HepG2 (cell line): ENCODE data around the gene B4GALT1. TPM values are rescaled to one million over a fixed set of nuclear protein-coding genes. Genes with fewer than 3 reads are reported as not detected.

Source experiments
- ATAC-seq: fragments of 200-7000 bp; cut with Tn5 transposase; 3 replicates; pipeline ENCODE4 v1.9.1; 2020; ENCODE audit warnings: mild to moderate bottlenecking, moderate library complexity
- BruUV-seq: library from RNA; stranded (reverse); fragments of 400-500 nt; replicated peaks from 2 replicates; lab custom pipeline; 2021; lab: Mats Ljungman, UMichigan
- CTCF ChIA-PET: fragments of 300-600 bp; formaldehyde crosslinking; extraction: SDS; loops from one replicate; lab custom pipeline; 2021; ENCODE audit warnings: low total read pairs, inconsistent platforms, low intra/inter-chr PET ratio; lab: Yijun Ruan, JAX
- POLR2A ChIA-PET: fragments of 350-600 bp; sonication (Branson Sonifier 250); formaldehyde crosslinking; loops from one replicate; lab custom pipeline; 2020; ENCODE audit warnings: antibody characterized with exemption, inconsistent platforms; lab: Yijun Ruan, JAX
- DNase-seq: peaks from one replicate; pipeline ENCODE4 v3.0.0-alpha.2; 2015; ENCODE audit warnings: low spot score
- FAIRE-seq: peaks from 3 replicates; lab custom pipeline; 2011; peaks lifted over from hg19 to GRCh38; lab: Jason Lieb, UNC
- H2AFZ ChIP-seq: one replicate; pipeline ENCODE4 v1.6.1; 2011; ENCODE audit warnings: low read length, inconsistent platforms
- H3K27ac ChIP-seq: fragments of 300-600 bp; 3 replicates; pipeline ENCODE4 v1.8.0; 2011; ENCODE audit warnings: mixed run types, mild to moderate bottlenecking, mixed read lengths, low read length, inconsistent platforms; ENCODE audit not compliant: insufficient read depth; ENCODE audit errors: extremely low read length
- H3K27me3 ChIP-seq, 2 experiments: fragments of 200-600 bp in 1 of 2; 2 replicates in 1 of 2; 3 replicates in 1 of 2; pipeline versions ENCODE4 v1.6.0 to v1.8.0; 2011; ENCODE audit warnings: low read length in 2 of 2, mild to moderate bottlenecking in 2 of 2, moderate library complexity in 2 of 2, inconsistent platforms in 1 of 2; ENCODE audit not compliant: insufficient read depth in 2 of 2, control insufficient read depth in 1 of 2
- H3K36me3 ChIP-seq, 2 experiments: fragments of 200-600 bp in 1 of 2; replicated peaks in 1 of 2; 2 replicates in 1 of 2; 3 replicates in 1 of 2; pipeline versions ENCODE4 v1.5.1 to v1.8.0; 2011; ENCODE audit warnings: low read length in 2 of 2, inconsistent platforms in 1 of 2; ENCODE audit not compliant: insufficient read depth in 2 of 2, control insufficient read depth in 1 of 2
- H3K4me1 ChIP-seq: 2 replicates; pipeline ENCODE4 v1.5.1; 2012; ENCODE audit warnings: low read length, inconsistent platforms; ENCODE audit not compliant: insufficient read depth
- H3K4me2 ChIP-seq: 2 replicates; pipeline ENCODE4 v1.6.0; 2011; ENCODE audit warnings: low read depth, low read length, inconsistent platforms
- H3K4me3 ChIP-seq, 3 experiments: fragments of 200-600 bp in 1 of 3; sonication (generic), shearing (Covaris generic) in 1 of 3; replicated peaks in 1 of 3; 2 replicates each; pipeline ENCODE4 v1.5.1; 2011 to 2016; ENCODE audit warnings: low read length in 3 of 3, inconsistent platforms in 2 of 3, low read depth in 2 of 3, mild to moderate bottlenecking in 2 of 3, control low read depth in 1 of 3, mixed read lengths in 1 of 3; ENCODE audit not compliant: insufficient read depth in 1 of 3
- H3K79me2 ChIP-seq: one replicate; pipeline ENCODE4 v1.6.1; 2011; ENCODE audit warnings: low read length, inconsistent platforms; ENCODE audit not compliant: insufficient read depth
- H3K9ac ChIP-seq: 2 replicates; pipeline ENCODE4 v1.6.0; 2011; ENCODE audit warnings: mild to moderate bottlenecking, low read depth, low read length, inconsistent platforms; ENCODE audit not compliant: insufficient read depth
- H3K9me3 ChIP-seq: 2 replicates; pipeline ENCODE4 v1.5.1; 2012; ENCODE audit warnings: mild to moderate bottlenecking, low read length
- H4K20me1 ChIP-seq: 2 replicates; pipeline ENCODE4 v1.6.0; 2011; ENCODE audit warnings: inconsistent platforms, mild to moderate bottlenecking, low read length, moderate library complexity; ENCODE audit not compliant: insufficient read depth
- GABPA ChIP-seq, 2 experiments: IDR thresholded peaks; 2 replicates each; pipeline ENCODE4 v1.6.1; 2011 to 2016; ENCODE audit warnings: low read depth in 2 of 2, low read length in 1 of 2, missing biosample characterization in 1 of 2, missing genetic modification characterization in 1 of 2
- WGBS: methylation state at CpG from one replicate; pipeline ENCODE4 v1.1.6; 2017; ENCODE audit warnings: low lambda C conversion rate; 5-methylcytosine and 5-hydroxymethylcytosine counted together
- in situ Hi-C: cut with HindIII; loops from 2 replicates; pipeline ENCODE4 v1.10.0; 2017; ENCODE audit warnings: low pct_unique_long_range_greater_than_20kb; ENCODE audit not compliant: extremely low pct_ligation_motif_present
- intact Hi-C: fragments of 100-400 bp; cut with micrococcal nuclease; formaldehyde crosslinking; loops from one replicate; pipeline ENCODE4 v1.10.0; 2022; ENCODE audit not compliant: unreplicated experiment
- polyA plus RNA-seq, 8 experiments: library from polyadenylated mRNA; depleted of rRNA in 3 of 8; stranded (reverse) in 7 of 8; unstranded in 1 of 8; fragments of >200 nt; fragmentation: Illumina TruSeq in 4 of 8; extraction: Trizol in 4 of 8; gene quantifications; 2 replicates each; pipeline versions ENCODE4 v1.2.1 to v1.2.3, GENCODE V29; 2011 to 2016; ENCODE audit warnings: low read depth in 4 of 8, missing spikeins in 1 of 8, mixed read lengths in 1 of 8; ENCODE audit not compliant: insufficient read depth in 1 of 8
- small RNA-seq, 3 experiments: library from RNA; depleted of rRNA; stranded (forward); fragments of <200 nt; gene quantifications; one replicate each; pipeline ENCODE3, GENCODE V24; 2012; ENCODE audit warnings: low read depth in 2 of 3, low replicate concordance in 1 of 3; ENCODE audit not compliant: insufficient read length in 3 of 3, insufficient read depth in 2 of 3
- total RNA-seq, 5 experiments: library from RNA; depleted of rRNA; stranded (reverse); fragments of >200 nt; fragmentation: Illumina TruSeq; extraction: Trizol; gene quantifications; 2 replicates each; pipeline ENCODE4 v1.2.3, GENCODE V29; 2016; ENCODE audit warnings: low read depth in 1 of 5

The B4GALT1 gene
- total and polyA plus RNA-seq, 2 of the 13 experiments (the other 11 are each of a cell fraction or from before 2014, with no cell fraction given), result 15.7 to 33.5 TPM

DNA sequence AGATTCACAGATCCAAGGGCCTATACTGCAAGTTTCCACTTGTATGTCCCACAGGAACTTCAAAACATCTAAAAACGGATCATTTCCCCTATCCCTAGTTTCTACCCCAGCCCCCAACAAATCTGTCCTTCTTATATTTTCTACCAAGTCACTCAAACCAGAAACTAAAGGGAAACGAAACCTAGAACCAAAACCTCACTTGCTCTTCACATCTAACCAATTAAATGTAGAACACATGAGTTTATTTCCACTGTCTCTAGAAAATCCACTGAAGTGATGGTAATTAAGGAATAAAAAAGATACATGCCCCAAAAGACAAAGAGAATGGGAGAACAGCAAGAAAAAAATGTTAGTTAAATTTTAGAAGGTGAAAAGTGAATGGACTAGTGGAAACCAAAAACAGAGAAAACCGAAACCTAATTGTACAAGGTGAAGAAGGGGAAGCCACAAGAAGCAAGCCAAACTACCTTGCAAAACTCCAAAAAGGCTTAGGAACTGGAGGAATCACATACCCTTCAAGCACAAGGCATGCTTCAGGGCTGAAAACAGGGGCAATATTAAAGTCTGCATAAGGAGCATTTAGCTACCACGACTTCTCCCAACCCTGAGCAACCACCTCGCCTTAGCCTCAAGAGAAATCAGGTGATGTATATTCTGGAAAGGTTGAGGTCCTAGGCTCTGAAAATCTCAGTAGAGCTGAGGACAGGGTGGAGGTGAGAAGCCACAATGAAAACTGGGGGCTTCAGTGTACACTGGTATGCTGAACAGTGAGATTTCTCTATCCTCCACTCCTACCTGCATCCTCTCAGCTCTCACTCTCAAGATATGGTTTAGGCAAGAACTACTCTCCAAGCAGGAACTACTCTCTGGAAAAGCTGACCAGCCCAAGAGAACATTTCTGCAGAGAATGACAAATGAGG, 101.7 kb downstream of the B4GALT1 start:
- no peak overlapping the region for H3K9ac ChIP-seq
- no peaks in the 10 kb centered on the region for H3K9me3 ChIP-seq
- H3K4me2 ChIP-seq, result no peak overlapping the region
- no peak for ATAC-seq
- intact Hi-C loops, result no loop called here
- H3K4me1 ChIP-seq, result no peaks in the 10 kb centered on the region
- H2AFZ ChIP-seq, result no peak overlapping the region
- H3K79me2 ChIP-seq, result peaks cover under 1% of the 10 kb centered on the region
- BruUV-seq, result no TSS peak
- peaks cover 18 to 71% of the 10 kb centered on the region in 2 experiments for H3K36me3 ChIP-seq
- TF ChIP-seq GABPA (IDR thresholded peaks at IDR 0.05; ENCODE audit: low read depth, low read length), result no peak
- TF ChIP-seq GABPA (CRISPR knock-in tag; IDR thresholded peaks at IDR 0.05; ENCODE audit: low read depth), result no peak
- TF ChIP-seq, all 625 proteins: peak for 0
- Histone ChIP-seq H3K27ac (no peak overlapping the region), H4K20me1 (no peaks in the 10 kb centered on the region), H3K4me3 (no peak overlapping the region), H3K27me3 (no peaks in the 10 kb centered on the region)
- WGBS, result 94% methylated on average over 5 of the region's 5 CpGs
- in situ Hi-C loops, result no loop called here
- ChIA-PET CTCF (no interaction called here), POLR2A (no interaction called here)
- FAIRE-seq (no peak), DNase-seq (no peak)

Small RNA genes lying within 50 kb of the gene (small RNA-seq; reads per million reads assigned to genes)
- 0 reads per million in 3 experiments for gene RNU4ATAC15P

Other genes with a start within 250 kb of the B4GALT1 start
- 44.9 and 54.0 TPM in 2 replicates for gene APTX, start 165.7 kb downstream of the B4GALT1 start, total RNA-seq (2016; rRNA removed; fragmentation: Illumina TruSeq; extraction: Trizol)
- 22.4 and 23.1 TPM in 2 replicates for gene APTX, start 165.7 kb downstream of the B4GALT1 start, polyA plus RNA-seq (2011; rRNA removed)
- 306 and 476 TPM in 2 replicates for gene DNAJA1, start 142.1 kb downstream of the B4GALT1 start, total RNA-seq (2016; rRNA removed; fragmentation: Illumina TruSeq; extraction: Trizol)
- gene DNAJA1, start 142.1 kb downstream of the B4GALT1 start, polyA plus RNA-seq (2011; rRNA removed), result 95.9 and 102 TPM in 2 replicates
- 36.6 and 51.5 TPM in 2 replicates for gene SMU1, start 90.7 kb downstream of the B4GALT1 start, total RNA-seq (2016; rRNA removed; fragmentation: Illumina TruSeq; extraction: Trizol)
- gene SMU1, start 90.7 kb downstream of the B4GALT1 start, polyA plus RNA-seq (2011; rRNA removed), result 12.4 and 12.9 TPM in 2 replicates
- gene SPINK4, start 72.8 kb upstream of the B4GALT1 start, total RNA-seq (2016; rRNA removed; fragmentation: Illumina TruSeq; extraction: Trizol), result 0.53 and 0.98 TPM in 2 replicates
- gene SPINK4, start 72.8 kb upstream of the B4GALT1 start, polyA plus RNA-seq (2011; rRNA removed), result 2.0 and 3.4 TPM in 2 replicates
- gene BAG1, start 97.4 kb upstream of the B4GALT1 start, total RNA-seq (2016; rRNA removed; fragmentation: Illumina TruSeq; extraction: Trizol), result 52.8 and 59.5 TPM in 2 replicates
- gene BAG1, start 97.4 kb upstream of the B4GALT1 start, polyA plus RNA-seq (2011; rRNA removed), result 18.7 and 23.1 TPM in 2 replicates
- 57.3 and 91.4 TPM in 2 replicates for gene CHMP5, start 97.7 kb upstream of the B4GALT1 start, total RNA-seq (2016; rRNA removed; fragmentation: Illumina TruSeq; extraction: Trizol)
- 36.1 and 46.0 TPM in 2 replicates for gene CHMP5, start 97.7 kb upstream of the B4GALT1 start, polyA plus RNA-seq (2011; rRNA removed)
- 27.5 and 29.6 TPM in 2 replicates for gene NFX1, start 123.2 kb upstream of the B4GALT1 start, total RNA-seq (2016; rRNA removed; fragmentation: Illumina TruSeq; extraction: Trizol)
- gene NFX1, start 123.2 kb upstream of the B4GALT1 start, polyA plus RNA-seq (2011; rRNA removed), result 23.5 and 23.9 TPM in 2 replicates
- gene AQP7, start 235.2 kb upstream of the B4GALT1 start, total RNA-seq (2016; rRNA removed; fragmentation: Illumina TruSeq; extraction: Trizol), result 0.58 and 1.9 TPM in 2 replicates
- gene AQP7, start 235.2 kb upstream of the B4GALT1 start, polyA plus RNA-seq (2011; rRNA removed), result 2.1 and 5.6 TPM in 2 replicates